Breast epithelium (tissue), 3 donors: Measurements from ENCODE around the gene SERP2.

Source experiments
- CTCF ChIP-seq, 3 donors: fragments of 450-650 bp; IDR thresholded peaks; one replicate each; pipeline ENCODE4 v1.5.1; 2016 to 2017; ENCODE audit warnings: antibody characterized with exemption in 3 of 3, mild to moderate bottlenecking in 3 of 3, moderate library complexity in 3 of 3
- POLR2AphosphoS5 ChIP-seq, 3 donors: sonication (generic); formaldehyde crosslinking; IDR thresholded peaks; one replicate each; pipeline ENCODE4 v1.6.1; 2017; ENCODE audit warnings: antibody characterized with exemption in 3 of 3

GRCh38 chr13:44382635-44383145 is 9.1 kb downstream of the SERP2 start:
- no peak for TF ChIP-seq CTCF (IDR thresholded peaks at IDR 0.05)
- TF ChIP-seq POLR2AphosphoS5 (IDR thresholded peaks at IDR 0.05): no peak
